Esophagus (tissue), 2 donors: ENCODE measurements around the gene GBP4. TPM values are rescaled to one million over a fixed set of nuclear protein-coding genes. Genes with fewer than 3 reads are reported as not detected.

Experiments
- H3K27ac ChIP-seq, 2 donors: one replicate each; pipeline ENCODE4 v1.5.1; 2013; ENCODE audit warnings: low read depth in 2 of 2, mild to moderate bottlenecking in 2 of 2, inconsistent platforms in 1 of 2, low read length in 1 of 2, moderate library complexity in 1 of 2
- H3K27me3 ChIP-seq, 2 donors: one replicate each; pipeline ENCODE4 v1.6.1; 2013; ENCODE audit warnings: low read length in 2 of 2, control low read depth in 1 of 2, mild to moderate bottlenecking in 1 of 2; ENCODE audit not compliant: insufficient read depth in 2 of 2, control insufficient read depth in 1 of 2
- H3K36me3 ChIP-seq, 2 donors: one replicate each; pipeline ENCODE4 v1.6.1; 2013; ENCODE audit warnings: low read length in 1 of 2; ENCODE audit not compliant: control insufficient read depth in 2 of 2, insufficient read depth in 2 of 2
- H3K4me1 ChIP-seq, 2 donors: one replicate each; pipeline ENCODE4 v1.6.1; 2013; ENCODE audit warnings: low read length in 1 of 2; ENCODE audit not compliant: control insufficient read depth in 2 of 2, insufficient read depth in 2 of 2
- H3K4me3 ChIP-seq, 2 donors: one replicate each; pipeline ENCODE4 v1.5.1; 2013; ENCODE audit warnings: low read length in 2 of 2, mild to moderate bottlenecking in 2 of 2, low read depth in 1 of 2, moderate library complexity in 1 of 2
- H3K9me3 ChIP-seq, 2 donors: one replicate each; pipeline ENCODE4 v1.6.1; 2013; ENCODE audit warnings: mild to moderate bottlenecking in 2 of 2, low read depth in 1 of 2, low read length in 1 of 2, moderate library complexity in 1 of 2; ENCODE audit not compliant: control insufficient read depth in 2 of 2, insufficient read depth in 1 of 2
- WGBS, 2 donors: extraction: QIAGEN DNeasy Blood & Tissue Kit; methylation state at CpG; one replicate each; pipeline ENCODE4 v1.1.7; 2013; 5-methylcytosine and 5-hydroxymethylcytosine counted together
- polyA plus RNA-seq, 2 donors: library from polyadenylated mRNA; stranded (reverse); fragments of 200-250 nt; gene quantifications; one replicate each; pipeline ENCODE4 v1.2.3, GENCODE V29; 2013
- donor health status: healthy with polysubstance abuse.
- donor health status: Bipolar disorder and iron deficiency.

The GBP4 gene
- polyA plus RNA-seq, 2 donors: 3.5 to 3.9 TPM

- no peaks in the 10 kb centered on the region for H3K9me3 ChIP-seq
- no peaks in the 10 kb centered on the region for H3K4me1 ChIP-seq
- H3K27me3 ChIP-seq: no peaks in the 10 kb centered on the region
- no peaks in the 10 kb centered on the region for H3K36me3 ChIP-seq
- H3K4me3 ChIP-seq: no peak overlapping the region
- 83 to 85% methylated on average over 3 of the region's 3 CpGs for WGBS, 2 donors
- no peak overlapping the region for H3K27ac ChIP-seq
Observed at GRCh38 chr1:89149976-89150375, 48.8 kb downstream of the GBP4 start.

- Histone ChIP-seq H3K4me1 (no peaks in the 10 kb centered on the region), H3K27me3 (no peaks in the 10 kb centered on the region), H3K4me3 (no peak overlapping the region), H3K27ac (no peak overlapping the region), H3K36me3 (no peaks in the 10 kb centered on the region), H3K9me3 (no peaks in the 10 kb centered on the region)
- 56 to 66% methylated on average over 3 of the region's 3 CpGs for WGBS, 2 donors
Observed at GRCh38 chr1:89149229-89149628, 49.5 kb downstream of the GBP4 start.

- Histone ChIP-seq H3K4me3 (no peak overlapping the region), H3K27me3 (no peaks in the 10 kb centered on the region), H3K4me1 (no peaks in the 10 kb centered on the region), H3K36me3 (no peaks in the 10 kb centered on the region), H3K9me3 (no peaks in the 10 kb centered on the region), H3K27ac (no peak overlapping the region)
- WGBS, 2 donors: 74 to 83% methylated on average over 3 of the region's 3 CpGs
Observed at GRCh38 chr1:89147678-89148658, 50.8 kb downstream of the GBP4 start.

DNA sequence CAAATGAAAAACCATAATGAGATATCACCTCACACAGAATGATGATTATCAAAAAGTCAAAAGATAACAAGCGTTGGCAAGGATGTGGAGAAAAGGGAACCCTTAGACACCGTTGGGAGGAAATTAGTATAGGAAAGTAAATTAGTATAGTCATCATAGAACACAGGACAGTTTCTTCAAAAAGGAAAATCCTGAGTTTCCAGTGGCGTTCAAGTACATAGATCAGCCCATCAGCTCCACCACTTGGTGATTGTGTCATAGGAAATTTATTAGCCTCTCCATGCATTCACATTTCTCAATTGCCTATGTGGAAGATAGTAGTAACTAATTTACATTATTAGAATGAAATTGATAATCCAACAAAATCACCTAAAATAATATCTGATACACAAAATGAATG is 52.0 kb downstream of the GBP4 start:
- Histone ChIP-seq H3K27me3 (no peaks in the 10 kb centered on the region), H3K9me3 (no peaks in the 10 kb centered on the region), H3K4me3 (no peak overlapping the region), H3K36me3 (no peaks in the 10 kb centered on the region), H3K4me1 (no peaks in the 10 kb centered on the region), H3K27ac (no peak overlapping the region)
- 84 to 89% methylated on average over 3 of the region's 3 CpGs for WGBS, 2 donors

DNA sequence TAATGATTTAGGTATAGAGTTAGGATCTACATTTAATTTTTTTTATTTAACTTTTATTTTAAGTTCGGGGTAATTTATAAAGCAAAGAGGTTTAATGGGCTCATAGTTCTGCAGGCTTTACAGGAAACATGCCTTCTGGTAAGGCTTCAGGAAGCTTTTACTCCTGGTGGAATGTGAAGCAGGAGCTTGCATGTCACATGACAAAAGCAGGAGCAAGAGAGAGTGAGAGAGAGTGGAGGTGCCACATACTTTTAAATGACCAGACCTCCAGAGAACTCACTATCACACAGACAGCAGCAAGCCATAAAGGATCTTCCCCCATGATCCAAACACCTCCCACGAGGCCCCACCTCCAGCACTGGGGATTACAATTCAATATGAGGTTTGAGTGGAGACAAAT is 55.3 kb downstream of the GBP4 start:
- WGBS, 2 donors: 73 to 77% methylated on average over 2 of the region's 2 CpGs
- no peaks in the 10 kb centered on the region for H3K36me3 ChIP-seq

GRCh38 chr1:89142160-89142559 is 56.6 kb downstream of the GBP4 start:
- H3K36me3 ChIP-seq: no peaks in the 10 kb centered on the region
- WGBS, 2 donors: 85 to 93% methylated on average over 4 of the region's 4 CpGs

More for the DNA sequence above, 55.3 kb downstream of the GBP4 start:
- no peaks in the 10 kb centered on the region for H3K9me3 ChIP-seq
- no peaks in the 10 kb centered on the region for H3K27me3 ChIP-seq
- no peak overlapping the region for H3K27ac ChIP-seq
- no peak overlapping the region for H3K4me3 ChIP-seq
- no peaks in the 10 kb centered on the region for H3K4me1 ChIP-seq

GRCh38 chr1:89133747-89134146 is 65.0 kb downstream of the GBP4 start:
- H3K9me3 ChIP-seq: no peaks in the 10 kb centered on the region
- no peaks in the 10 kb centered on the region for H3K4me1 ChIP-seq
- no peak overlapping the region for H3K27ac ChIP-seq
- no peak overlapping the region for H3K4me3 ChIP-seq
- H3K27me3 ChIP-seq: no peaks in the 10 kb centered on the region
- 93 to 97% methylated on average over 1 of the region's 1 CpG for WGBS, 2 donors
- H3K36me3 ChIP-seq: peaks cover 0 to 2% of the 10 kb centered on the region in 2 donors

More at GRCh38 chr1:89142160-89142559, 56.6 kb downstream of the GBP4 start:
- H3K4me3 ChIP-seq: no peak overlapping the region
- no peaks in the 10 kb centered on the region for H3K9me3 ChIP-seq
- H3K27me3 ChIP-seq: no peaks in the 10 kb centered on the region
- H3K4me1 ChIP-seq: no peaks in the 10 kb centered on the region
- no peak overlapping the region for H3K27ac ChIP-seq

Other genes with a start within 250 kb of the GBP4 start
- 10 to 100 TPM in 1 of 2 donors, 1 to 10 TPM in 1; 9.4 to 23.0 TPM for gene KYAT3, start 206.3 kb downstream of the GBP4 start, polyA plus RNA-seq
- 1 to 10 TPM; 2.7 to 6.3 TPM for gene RBMXL1, start 206.3 kb downstream of the GBP4 start, polyA plus RNA-seq
- 1 to 10 TPM; 2.5 to 6.1 TPM for gene GBP3, start 176.1 kb downstream of the GBP4 start, polyA plus RNA-seq
- 10 to 100 TPM; 10.1 to 13.7 TPM for gene GBP1, start 133.7 kb downstream of the GBP4 start, polyA plus RNA-seq
- gene GBP2, start 72.8 kb downstream of the GBP4 start, polyA plus RNA-seq: 10 to 100 TPM; 43.8 to 88.1 TPM
- not detected for gene GBP7, start 22.9 kb downstream of the GBP4 start, polyA plus RNA-seq
- 1 to 10 TPM in 1 of 2 donors, under 1 TPM in 1; 0.92 to 1.4 TPM for gene GBP5, start 73.9 kb upstream of the GBP4 start, polyA plus RNA-seq
- gene GBP6, start 165.1 kb upstream of the GBP4 start, polyA plus RNA-seq: 100 to 1,000 TPM; 344 to 442 TPM